PC-3 (cell line): ENCODE measurements around the gene STON1.

Experiments
- EZH2 ChIP-seq: fragments of 300-600 bp; sonication (generic); IDR thresholded peaks from one replicate; pipeline ENCODE4 v1.6.1; 2017; ENCODE audit warnings: antibody characterized with exemption, mild to moderate bottlenecking, low read length; ENCODE audit not compliant: unreplicated experiment
- TF ChIP-seq, protein P1 (sequence below): fragments of 300-600 bp; sonication (generic); conservative IDR thresholded peaks from 2 replicates; pipeline ENCODE4 v1.5.1; 2017; ENCODE audit warnings: antibody characterized with exemption, low read depth, mild to moderate bottlenecking, low read length

DNA sequence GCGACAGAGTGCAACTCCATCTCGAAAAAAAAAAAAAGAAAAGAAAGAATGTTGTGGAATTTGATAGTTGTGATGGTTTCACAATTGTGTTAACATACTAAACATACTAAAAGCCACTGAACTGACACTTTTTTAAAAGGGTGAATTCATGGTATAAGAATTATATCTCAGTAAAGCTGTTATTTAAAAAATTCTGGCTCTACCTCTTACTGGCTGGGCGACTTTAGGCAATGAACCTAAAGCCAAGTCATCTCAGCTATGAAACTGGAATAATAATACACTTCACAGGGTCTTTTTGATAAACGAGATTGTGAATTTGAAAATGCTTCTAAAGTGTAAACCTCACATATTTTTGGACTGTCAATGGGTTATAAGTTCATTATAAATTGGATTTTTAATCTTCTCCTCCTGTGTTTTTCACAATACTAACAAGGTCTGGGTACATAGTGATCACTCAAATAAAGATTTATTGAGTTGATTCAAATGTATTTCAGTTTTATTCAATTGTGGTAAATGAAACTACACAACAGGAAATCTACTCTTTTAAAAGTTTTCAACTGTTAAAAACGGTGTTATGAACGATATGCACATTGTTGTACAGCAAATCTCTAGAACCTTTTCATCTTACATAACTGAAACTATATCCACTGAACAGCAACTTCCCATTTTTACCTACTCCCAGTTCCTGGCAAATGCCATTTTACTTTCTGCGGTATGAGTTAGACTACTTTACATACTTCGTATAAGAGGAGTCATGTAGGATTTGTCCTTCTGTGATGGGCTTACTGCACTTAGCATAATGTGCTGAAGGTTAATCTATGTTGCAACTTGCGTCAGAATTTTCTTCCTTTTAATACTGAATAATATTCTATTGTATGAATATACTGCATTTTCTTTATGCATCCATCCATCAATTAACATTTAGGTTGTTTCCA lies 44.7 kb downstream of the STON1 start:
- TF ChIP-seq, protein P1, sequence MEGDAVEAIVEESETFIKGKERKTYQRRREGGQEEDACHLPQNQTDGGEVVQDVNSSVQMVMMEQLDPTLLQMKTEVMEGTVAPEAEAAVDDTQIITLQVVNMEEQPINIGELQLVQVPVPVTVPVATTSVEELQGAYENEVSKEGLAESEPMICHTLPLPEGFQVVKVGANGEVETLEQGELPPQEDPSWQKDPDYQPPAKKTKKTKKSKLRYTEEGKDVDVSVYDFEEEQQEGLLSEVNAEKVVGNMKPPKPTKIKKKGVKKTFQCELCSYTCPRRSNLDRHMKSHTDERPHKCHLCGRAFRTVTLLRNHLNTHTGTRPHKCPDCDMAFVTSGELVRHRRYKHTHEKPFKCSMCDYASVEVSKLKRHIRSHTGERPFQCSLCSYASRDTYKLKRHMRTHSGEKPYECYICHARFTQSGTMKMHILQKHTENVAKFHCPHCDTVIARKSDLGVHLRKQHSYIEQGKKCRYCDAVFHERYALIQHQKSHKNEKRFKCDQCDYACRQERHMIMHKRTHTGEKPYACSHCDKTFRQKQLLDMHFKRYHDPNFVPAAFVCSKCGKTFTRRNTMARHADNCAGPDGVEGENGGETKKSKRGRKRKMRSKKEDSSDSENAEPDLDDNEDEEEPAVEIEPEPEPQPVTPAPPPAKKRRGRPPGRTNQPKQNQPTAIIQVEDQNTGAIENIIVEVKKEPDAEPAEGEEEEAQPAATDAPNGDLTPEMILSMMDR, result no peak
- TF ChIP-seq EZH2, result no peak
